ENCODE data around the gene PDZRN3.

Gene PDZRN3

GRCh38 chr3:73558727-73559075, 66.0 kb downstream of the PDZRN3 start:
- DNase-seq: no peak

GRCh38 chr3:73557986-73558726, 66.6 kb downstream of the PDZRN3 start:
- no peak for DNase-seq

GRCh38 chr3:73556520-73557372, 68.0 kb downstream of the PDZRN3 start:
- no peak for DNase-seq

GRCh38 chr3:73555076-73555475, 69.7 kb downstream of the PDZRN3 start:
- no peak for DNase-seq

GRCh38 chr3:73552700-73553099, 72.0 kb downstream of the PDZRN3 start:
- DNase-seq: no peak

GRCh38 chr3:73550032-73550431, 74.7 kb downstream of the PDZRN3 start:
- DNase-seq: no peak

GRCh38 chr3:73549051-73549600, 75.6 kb downstream of the PDZRN3 start:
- DNase-seq: no peak

- no peak for DNase-seq
Measured at GRCh38 chr3:73548436-73548835, 76.3 kb downstream of the PDZRN3 start.

- peak in 1 of 51 donors; percentile 11 for DNase-seq
Measured at GRCh38 chr3:73547427-73548248, 77.1 kb downstream of the PDZRN3 start.

- no peak for DNase-seq
Measured at GRCh38 chr3:73546961-73547360, 77.8 kb downstream of the PDZRN3 start.

- DNase-seq: no peak
Measured at GRCh38 chr3:73543412-73543811, 81.3 kb downstream of the PDZRN3 start.

GRCh38 chr3:73542136-73542535, 82.6 kb downstream of the PDZRN3 start:
- DNase-seq: no peak

GRCh38 chr3:73540969-73541740, 83.6 kb downstream of the PDZRN3 start:
- DNase-seq: no peak

- no peak for DNase-seq
Measured at GRCh38 chr3:73538486-73538885, 86.3 kb downstream of the PDZRN3 start.

GRCh38 chr3:73536952-73537351, 87.8 kb downstream of the PDZRN3 start:
- DNase-seq: no peak

- no peak for DNase-seq
Measured at GRCh38 chr3:73536336-73536895, 88.3 kb downstream of the PDZRN3 start.

GRCh38 chr3:73535931-73536330, 88.8 kb downstream of the PDZRN3 start:
- DNase-seq: no peak

- no peak for DNase-seq
Measured at GRCh38 chr3:73535137-73535536, 89.6 kb downstream of the PDZRN3 start.

- DNase-seq: no peak
Measured at GRCh38 chr3:73530022-73530396, 94.7 kb downstream of the PDZRN3 start.

- no peak for DNase-seq
Measured at GRCh38 chr3:73529308-73530021, 95.3 kb downstream of the PDZRN3 start.

All from hypothalamus (tissue), 51 donors.